PC-3 (cell line): Measurements from ENCODE around the gene TFF3. TPM values are rescaled to one million over a fixed set of nuclear protein-coding genes. Genes with fewer than 3 reads are reported as not detected.

ENCODE experiments used
- ATAC-seq: fragments of 200-7000 bp; cut with Tn5 transposase; 2 replicates; pipeline ENCODE4 v1.9.1; 2020; ENCODE audit warnings: mild to moderate bottlenecking, moderate library complexity
- BruUV-seq: library from RNA; stranded (reverse); fragments of 400-500 nt; replicated peaks from 2 replicates; lab custom pipeline; 2021; lab: Mats Ljungman, UMichigan
- CTCF ChIA-PET: fragments of 300-600 bp; sonication (Branson Sonifier 250); formaldehyde crosslinking; loops from one replicate; lab custom pipeline; 2022; ENCODE audit warnings: antibody characterized with exemption; lab: Charles Lee
- POLR2A ChIA-PET: fragments of 300-600 bp; sonication (Branson Sonifier 250); formaldehyde crosslinking; loops from one replicate; lab custom pipeline; 2022; ENCODE audit warnings: antibody characterized with exemption; ENCODE audit not compliant: unreplicated experiment; lab: Charles Lee
- DNase-seq: peaks from one replicate; pipeline ENCODE4 v3.0.0-alpha.2; 2015
- H2AFZ ChIP-seq: fragments of 300-600 bp; sonication (generic); 2 replicates; pipeline ENCODE4 v1.6.0; 2016; ENCODE audit warnings: antibody characterized with exemption, low read length
- H3F3A ChIP-seq: fragments of 300-600 bp; sonication (generic); one replicate; pipeline ENCODE4 v1.6.0; 2017; ENCODE audit warnings: antibody characterized with exemption, low read length, control low read depth, mild to moderate bottlenecking; ENCODE audit not compliant: unreplicated experiment
- H3K27ac ChIP-seq: fragments of 300-600 bp; sonication (generic); 2 replicates; pipeline ENCODE4 v1.5.1; 2016; ENCODE audit warnings: mild to moderate bottlenecking, low read length
- H3K27me3 ChIP-seq: fragments of 300-600 bp; sonication (generic); 2 replicates; pipeline ENCODE4 v1.6.1; 2016; ENCODE audit warnings: low read length, mixed read lengths
- H3K36me3 ChIP-seq: fragments of 300-600 bp; sonication (generic); 2 replicates; pipeline ENCODE4 v1.6.1; 2016; ENCODE audit warnings: low read depth, mixed run types, low read length, mixed read lengths
- H3K4me1 ChIP-seq: fragments of 300-600 bp; sonication (generic); 2 replicates; pipeline ENCODE4 v1.5.1; 2016; ENCODE audit warnings: low read length; ENCODE audit not compliant: insufficient read depth
- H3K4me2 ChIP-seq: fragments of 300-600 bp; sonication (generic); 2 replicates; pipeline ENCODE4 v1.6.0; 2016; ENCODE audit warnings: low read length
- H3K4me3 ChIP-seq: fragments of 300-600 bp; sonication (generic); 2 replicates; pipeline ENCODE4 v1.5.1; 2016; ENCODE audit warnings: mild to moderate bottlenecking, low read length, mixed read lengths
- H3K79me2 ChIP-seq: fragments of 300-600 bp; sonication (generic); 2 replicates; pipeline ENCODE4 v1.6.1; 2017; ENCODE audit warnings: low read length, mixed read lengths
- H3K9ac ChIP-seq: fragments of 300-600 bp; sonication (generic); 2 replicates; pipeline ENCODE4 v1.6.0; 2016; ENCODE audit warnings: mild to moderate bottlenecking, low read length
- H3K9me2 ChIP-seq: fragments of 300-600 bp; sonication (generic); replicated peaks from 2 replicates; pipeline ENCODE4 v1.6.1; 2016; ENCODE audit warnings: mixed run types, low read length, mixed read lengths
- H3K9me3 ChIP-seq: fragments of 300-600 bp; sonication (generic); 2 replicates; pipeline ENCODE4 v1.6.1; 2016; ENCODE audit warnings: low read length, mixed read lengths
- H4K20me1 ChIP-seq: fragments of 300-600 bp; sonication (generic); 2 replicates; pipeline ENCODE4 v1.6.1; 2016; ENCODE audit warnings: low read length, mixed read lengths
- CTCF ChIP-seq: fragments of 300-600 bp; sonication (generic); conservative IDR thresholded peaks from 2 replicates; pipeline ENCODE4 v1.5.1; 2017; ENCODE audit warnings: antibody characterized with exemption, low read depth, mild to moderate bottlenecking, low read length
- EZH2 ChIP-seq: fragments of 300-600 bp; sonication (generic); IDR thresholded peaks from one replicate; pipeline ENCODE4 v1.6.1; 2017; ENCODE audit warnings: antibody characterized with exemption, mild to moderate bottlenecking, low read length; ENCODE audit not compliant: unreplicated experiment
- EZH2phosphoT487 ChIP-seq: fragments of 300-600 bp; sonication (generic); IDR thresholded peaks from 2 replicates; pipeline ENCODE4 v1.6.1; 2018; ENCODE audit warnings: mild to moderate bottlenecking, antibody characterized with exemption, low read length, borderline replicate concordance
- intact Hi-C: fragments of 100-400 bp; cut with micrococcal nuclease; formaldehyde crosslinking; loops from 2 replicates; pipeline ENCODE4 v1.9.0; 2023
- total RNA-seq: library from RNA; depleted of rRNA; stranded (reverse); fragments of >200 nt; gene quantifications from 2 replicates; pipeline ENCODE4 v1.2.3, GENCODE V29; 2014

TFF3 gene
- total RNA-seq, 1 experiment from 2014 or later = 2.8 TPM

- no peaks in the 10 kb centered on the region for H3F3A ChIP-seq
- H3K36me3 ChIP-seq = no peaks in the 10 kb centered on the region
- H3K9me3 ChIP-seq = no peaks in the 10 kb centered on the region
- no peak overlapping the region for H3K4me3 ChIP-seq
- BruUV-seq = no TSS peak
- DNase-seq (peak; percentile 2), ATAC-seq (no peak; the same call in 1 of the 2 replicates)
- ChIA-PET CTCF (interaction anchor here (0.6 to 1.6 kb wide), 2 partner anchors 11 to 18 kb away, joined by 3 to 6 read pairs; no protein-coding TSS in a partner anchor), POLR2A (no interaction called here)
- H2AFZ ChIP-seq = no peak overlapping the region
- no peaks in the 10 kb centered on the region for H4K20me1 ChIP-seq
- no peaks in the 10 kb centered on the region for H3K9me2 ChIP-seq
- no peaks in the 10 kb centered on the region for H3K79me2 ChIP-seq
- no peak overlapping the region for H3K9ac ChIP-seq
- no peak for TF ChIP-seq EZH2
- 0 out of 2 replicates have a peak, but pooled peaks have one; percentile 13 for TF ChIP-seq CTCF
- no peaks in the 10 kb centered on the region for H3K4me1 ChIP-seq
- intact Hi-C loops = no loop called here
- H3K27ac ChIP-seq = no peak overlapping the region
- H3K27me3 ChIP-seq = no peaks in the 10 kb centered on the region
- no peak overlapping the region for H3K4me2 ChIP-seq
These were observed 45.8 kb downstream of the TFF3 start for GRCh38 chr21:42269386-42269785.

GRCh38 chr21:42266971-42267556 lies 48.1 kb downstream of the TFF3 start:
- Histone ChIP-seq H4K20me1 (no peaks in the 10 kb centered on the region), H3K27me3 (no peaks in the 10 kb centered on the region), H3F3A (no peaks in the 10 kb centered on the region), H3K4me1 (peaks cover 14% of the 10 kb centered on the region), H3K4me3 (no peak overlapping the region), H3K9me3 (no peaks in the 10 kb centered on the region), H3K9ac (no peak overlapping the region), H3K79me2 (no peaks in the 10 kb centered on the region), H3K36me3 (no peaks in the 10 kb centered on the region), H3K27ac (no peak overlapping the region), H3K4me2 (no peak overlapping the region), H3K9me2 (no peaks in the 10 kb centered on the region), H2AFZ (no peak overlapping the region)
- DNase-seq (no peak), ATAC-seq (no peak)
- intact Hi-C loops = no loop called here
- BruUV-seq = no TSS peak
- TF ChIP-seq EZH2phosphoT487 (no peak), EZH2 (no peak), CTCF (no peak)
- ChIA-PET POLR2A (no interaction called here), CTCF (no interaction called here)

GRCh38 chr21:42265231-42265812 lies 49.9 kb downstream of the TFF3 start:
- ChIA-PET CTCF (no interaction called here), POLR2A (interaction anchor here (0.6 kb wide), 1 partner anchor 279 kb away, joined by 5 read pairs; no protein-coding TSS in a partner anchor)
- TF ChIP-seq EZH2 (no peak), CTCF (no peak), EZH2phosphoT487 (no peak)
- Histone ChIP-seq H3K36me3 (no peaks in the 10 kb centered on the region), H2AFZ (no peak overlapping the region), H3K9me3 (no peaks in the 10 kb centered on the region), H3K4me3 (no peak overlapping the region), H3K4me2 (no peak overlapping the region), H3K27ac (no peak overlapping the region), H3K27me3 (no peaks in the 10 kb centered on the region), H3K79me2 (no peaks in the 10 kb centered on the region), H3K9me2 (no peaks in the 10 kb centered on the region), H3K9ac (no peak overlapping the region), H3K4me1 (peaks cover 14% of the 10 kb centered on the region), H3F3A (no peaks in the 10 kb centered on the region), H4K20me1 (no peaks in the 10 kb centered on the region)
- DNase-seq = no peak
- no TSS peak for BruUV-seq
- ATAC-seq = no peak
- intact Hi-C loops = no loop called here
